G401 (cell line): Measurements from ENCODE around the gene ENC1. TPM values are rescaled to one million over a fixed set of nuclear protein-coding genes. Genes with fewer than 3 reads are reported as not detected.

Experiments used
- DNase-seq: peaks from one replicate; pipeline ENCODE4 v3.0.0-alpha.2; 2015; ENCODE audit warnings: low spot score
- in situ Hi-C: cut with HindIII; loops from 2 replicates; pipeline ENCODE4 v1.10.0; 2016; ENCODE audit warnings: low sequenced_read_pairs, mixed read lengths
- total RNA-seq: library from RNA; depleted of rRNA; stranded (reverse); fragments of >200 nt; shearing (Covaris generic); gene quantifications from 2 replicates; pipeline ENCODE4 v1.2.3, GENCODE V29; 2014

Gene ENC1
- total RNA-seq, 1 experiment from 2014 or later = 36.4 TPM

DNA sequence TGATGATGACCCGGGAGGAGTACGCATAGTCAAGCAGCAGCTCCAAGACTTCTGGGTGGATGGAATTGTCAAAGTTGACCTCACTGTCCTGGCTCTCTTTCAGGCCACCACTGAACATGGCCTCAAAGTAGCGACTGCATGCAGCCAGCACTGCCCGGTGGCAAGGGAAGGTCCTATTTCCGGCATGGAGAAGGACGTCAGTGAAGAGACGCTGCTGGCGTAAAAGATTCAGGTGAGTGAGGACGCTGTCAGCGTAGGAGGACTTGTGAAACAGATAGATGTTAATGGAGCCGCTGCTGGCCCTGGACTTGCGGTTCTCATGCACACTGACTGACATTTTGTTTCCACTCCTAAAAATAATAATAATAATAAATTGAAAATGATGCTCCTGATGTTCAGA is 4.4 kb downstream of the ENC1 start:
- in situ Hi-C loops = no loop called here
- DNase-seq = no peak

DNA sequence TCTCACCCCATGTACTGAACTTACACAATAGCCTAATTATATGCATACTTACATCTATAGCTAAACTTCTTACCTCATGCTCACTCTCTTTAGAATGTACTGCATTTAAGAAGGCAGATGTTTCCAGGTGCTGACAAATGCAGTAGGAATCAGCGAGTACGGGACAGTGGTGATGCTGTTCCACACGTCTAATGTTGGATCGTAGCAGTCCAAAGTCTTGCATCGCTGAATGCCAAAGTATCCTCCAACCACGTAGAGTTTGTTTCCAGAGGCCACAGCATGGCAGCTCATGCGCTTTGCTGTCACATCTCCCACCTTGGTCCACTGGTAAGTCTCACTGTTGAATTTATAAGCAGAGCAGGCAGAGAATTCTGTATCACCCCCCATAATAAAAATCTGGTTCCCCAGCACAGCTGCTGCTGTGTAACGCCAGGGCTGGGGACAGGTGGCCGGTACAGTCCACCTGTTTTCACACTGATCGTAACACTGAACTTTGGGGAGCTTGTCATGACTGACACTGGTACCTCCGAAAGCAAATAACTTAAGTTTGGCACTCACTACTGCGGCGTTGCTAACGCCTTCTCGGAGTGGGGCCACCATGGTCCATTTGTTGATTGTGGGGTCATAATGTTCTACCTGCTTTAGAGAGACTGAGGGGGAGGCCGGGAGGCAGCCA is 5.8 kb downstream of the ENC1 start:
- in situ Hi-C loops = no loop called here

DNA sequence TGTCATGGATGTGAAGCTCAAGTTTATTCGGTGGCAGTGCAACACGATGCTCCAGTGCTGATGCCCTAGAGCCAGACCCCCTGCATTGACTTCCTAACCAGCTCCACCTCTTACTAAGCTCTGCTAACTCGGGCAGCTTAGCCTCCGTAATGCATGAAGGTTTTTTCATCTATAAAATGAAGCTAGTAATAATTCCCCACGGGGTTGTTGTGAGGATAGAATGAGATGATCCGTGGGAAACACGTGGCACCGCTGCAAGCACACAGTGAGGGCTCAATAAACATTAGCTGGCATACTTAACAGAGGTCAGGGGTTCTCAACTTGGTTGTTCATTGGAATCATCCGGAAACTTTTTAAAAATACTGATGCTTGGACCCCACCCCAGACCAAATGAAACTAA is 6.8 kb downstream of the ENC1 start:
- DNase-seq = no peak
- in situ Hi-C loops = no loop called here

More for the DNA sequence above, 5.8 kb downstream of the ENC1 start:
- no peak for DNase-seq

GRCh38 chr5:74632947-74633356 is 7.6 kb downstream of the ENC1 start:
- no peak for DNase-seq
- in situ Hi-C loops = no loop called here

DNA sequence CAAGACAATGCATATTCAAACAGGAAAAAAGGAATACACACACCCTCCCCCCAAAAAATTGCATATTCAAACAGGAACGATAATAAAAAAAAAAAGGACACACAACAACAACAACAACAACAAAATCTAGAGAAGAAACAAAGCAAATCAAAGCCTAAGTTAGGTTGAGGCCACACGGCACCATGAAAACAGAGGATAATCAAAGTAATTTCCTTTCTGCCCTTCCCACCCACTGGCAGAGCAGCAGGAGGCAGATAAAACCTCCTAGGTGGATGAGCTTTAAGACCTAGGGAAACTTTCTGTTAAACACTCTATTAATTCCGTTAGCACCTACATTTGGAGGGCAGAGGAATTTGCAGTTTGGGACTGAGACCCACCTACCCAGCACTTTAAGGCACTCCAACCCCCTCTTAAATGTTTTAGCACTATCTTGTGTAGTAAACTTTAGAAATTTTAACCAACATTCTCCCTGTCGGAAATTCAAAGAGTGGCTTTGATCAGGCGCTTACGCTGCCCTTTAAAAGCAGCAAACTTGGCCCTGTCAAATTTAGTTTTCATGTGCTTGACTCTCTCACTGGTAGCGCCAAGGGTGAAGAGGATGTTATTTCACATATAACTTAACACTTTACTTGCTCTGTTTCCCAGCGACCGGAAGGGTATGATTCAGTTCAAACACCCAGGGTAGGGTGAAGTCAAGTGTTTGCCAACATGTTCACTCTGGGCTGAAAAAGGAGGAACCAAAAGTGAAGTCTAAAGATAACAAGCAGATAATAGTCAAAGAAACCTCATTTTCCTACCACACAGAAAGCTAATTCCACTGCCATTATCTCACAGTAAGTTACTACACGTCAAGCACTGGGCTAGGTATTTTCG is 9.2 kb downstream of the ENC1 start:
- in situ Hi-C loops = no loop called here
- no peak for DNase-seq

- in situ Hi-C loops = no loop called here
- no peak for DNase-seq
These were observed 10.0 kb downstream of the ENC1 start for GRCh38 chr5:74630453-74631066.

DNA sequence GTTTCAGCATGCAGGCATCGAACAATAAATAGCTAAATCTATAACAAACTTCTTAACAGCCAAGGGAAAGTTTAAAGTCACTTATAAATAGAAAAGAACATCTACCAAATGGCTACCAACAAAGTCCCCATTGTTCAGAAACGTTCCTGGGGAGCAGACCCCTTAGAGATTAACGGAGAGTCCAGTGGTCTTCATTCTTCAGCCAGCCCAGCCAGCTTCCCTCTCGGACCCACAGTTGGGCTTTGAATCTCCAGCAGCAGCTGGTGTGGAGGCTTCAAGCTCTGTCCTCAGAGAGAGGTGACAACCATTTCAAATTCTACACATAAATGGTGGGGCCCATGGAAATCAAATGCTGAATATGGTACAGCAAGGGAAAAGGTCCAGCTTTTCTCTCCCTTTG is 11.2 kb downstream of the ENC1 start:
- in situ Hi-C loops = no loop called here
- DNase-seq = no peak

- in situ Hi-C loops = no loop called here
These were observed 12.2 kb downstream of the ENC1 start for GRCh38 chr5:74628359-74628758.

DNA sequence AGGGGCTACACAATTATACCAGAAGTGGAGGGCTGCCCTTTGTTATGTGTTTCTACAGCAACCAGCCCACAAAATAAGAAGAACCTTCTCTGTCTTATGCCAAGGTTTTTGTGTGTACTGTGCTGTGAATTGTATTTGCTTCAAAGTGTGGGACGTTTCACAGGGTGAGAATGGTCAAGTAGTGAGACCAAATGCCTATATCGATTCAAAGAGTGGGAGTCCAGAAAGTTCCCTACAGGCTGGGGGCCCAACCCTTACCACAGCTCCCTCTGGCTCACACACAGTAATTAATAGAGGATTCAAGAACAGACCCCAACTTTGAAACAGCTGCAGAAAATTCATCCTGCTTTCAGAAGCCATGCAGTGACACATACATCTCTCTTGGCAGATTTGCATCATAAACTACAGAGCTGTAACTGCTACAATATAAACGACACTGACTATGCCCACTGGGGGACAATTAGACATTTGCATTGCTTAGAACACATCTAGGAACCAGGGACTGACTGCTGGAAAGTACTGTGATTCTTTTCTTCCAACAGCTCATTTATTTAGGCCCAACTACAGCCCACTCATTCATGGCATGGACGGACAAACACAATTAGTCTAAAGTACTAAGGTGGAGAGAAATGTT is 12.8 kb downstream of the ENC1 start:
- DNase-seq = no peak
- in situ Hi-C loops = no loop called here

More at GRCh38 chr5:74628359-74628758, 12.2 kb downstream of the ENC1 start:
- DNase-seq = no peak

GRCh38 chr5:74626386-74627222 is 13.9 kb downstream of the ENC1 start:
- DNase-seq = no peak
- in situ Hi-C loops = no loop called here

- DNase-seq = no peak
- in situ Hi-C loops = no loop called here
These were observed 14.7 kb downstream of the ENC1 start for GRCh38 chr5:74625742-74626241.

- in situ Hi-C loops = no loop called here
- no peak for DNase-seq
These were observed 15.5 kb downstream of the ENC1 start for GRCh38 chr5:74624931-74625505.

DNA sequence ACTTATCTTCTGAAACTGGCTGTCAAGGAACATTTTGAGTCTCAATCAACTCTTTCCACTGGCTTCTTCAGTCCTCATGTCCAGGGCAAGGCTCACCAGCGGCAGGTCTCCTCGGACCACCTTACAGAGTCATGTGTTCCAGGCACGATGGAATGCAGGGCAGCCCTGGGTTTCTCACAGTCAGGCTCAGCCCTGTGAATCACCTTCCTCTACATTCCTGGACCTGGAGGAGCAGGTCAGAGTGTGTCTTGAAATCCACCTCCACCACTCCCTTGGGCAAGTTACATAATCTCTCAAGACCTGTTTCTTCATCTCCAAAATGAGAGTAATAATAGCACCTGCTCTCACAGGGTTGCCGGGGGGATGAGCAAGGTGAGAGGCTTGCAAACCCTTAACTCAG is 16.0 kb downstream of the ENC1 start:
- in situ Hi-C loops = no loop called here
- no peak for DNase-seq

- DNase-seq = no peak
- in situ Hi-C loops = no loop called here
These were observed 16.6 kb downstream of the ENC1 start for GRCh38 chr5:74623748-74624408.

- in situ Hi-C loops = no loop called here
- DNase-seq = no peak
These were observed 17.4 kb downstream of the ENC1 start for GRCh38 chr5:74623006-74623611.

- no peak for DNase-seq
- in situ Hi-C loops = no loop called here
These were observed 18.4 kb downstream of the ENC1 start for GRCh38 chr5:74622122-74622521.

- in situ Hi-C loops = no loop called here
- DNase-seq = no peak
These were observed 19.0 kb downstream of the ENC1 start for GRCh38 chr5:74621492-74621891.

DNA sequence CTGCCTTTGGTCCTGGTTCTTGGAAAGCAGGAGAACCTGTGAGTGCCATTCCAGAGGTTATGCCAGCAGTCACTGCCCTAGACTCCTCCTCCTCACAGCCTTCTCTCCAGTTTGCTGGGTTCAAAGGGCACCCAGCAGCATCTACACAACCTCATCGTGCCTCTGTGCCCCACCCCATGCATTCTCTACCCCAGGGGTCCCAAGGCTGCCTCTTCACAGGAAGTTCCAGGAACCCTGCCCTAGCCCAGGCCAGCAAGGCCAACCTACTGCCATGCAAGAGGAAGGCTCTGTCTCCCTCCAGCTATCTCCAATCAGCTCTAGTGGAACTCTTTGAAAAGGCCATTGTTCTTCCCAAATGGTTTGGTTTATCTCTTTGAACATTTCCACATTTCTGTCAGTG is 21.2 kb downstream of the ENC1 start:
- no peak for DNase-seq
- in situ Hi-C loops = no loop called here
